H9 (cell line): ENCODE data around the gene GNGT2. TPM values are rescaled to one million over a fixed set of nuclear protein-coding genes. Genes with fewer than 3 reads are reported as not detected.

ENCODE experiments used
- DNase-seq: peaks from one replicate; pipeline ENCODE4 v3.0.0-alpha.2; 2017
- H2AFZ ChIP-seq: one replicate; pipeline ENCODE4 v1.6.1; 2013; ENCODE audit warnings: mild to moderate bottlenecking, low read length, control low read depth, moderate library complexity
- H2AK5ac ChIP-seq: 2 replicates; pipeline ENCODE4 v1.6.1; 2013; ENCODE audit warnings: low read length, control low read depth, mixed read lengths; ENCODE audit not compliant: insufficient read length
- H2BK120ac ChIP-seq: one replicate; pipeline ENCODE4 v1.6.1; 2013; ENCODE audit warnings: low read depth, mild to moderate bottlenecking, low read length, control low read depth, inconsistent platforms; ENCODE audit not compliant: poor library complexity, severe bottlenecking
- H2BK12ac ChIP-seq: 2 replicates; pipeline ENCODE4 v1.6.1; 2013; ENCODE audit warnings: low read length, control low read depth, mixed read lengths, low read depth; ENCODE audit not compliant: insufficient read length
- H2BK15ac ChIP-seq: 2 replicates; pipeline ENCODE4 v1.6.1; 2013; ENCODE audit warnings: low read depth, low read length, control low read depth
- H2BK20ac ChIP-seq: one replicate; pipeline ENCODE4 v1.6.1; 2013; ENCODE audit warnings: low read depth, mild to moderate bottlenecking, low read length, control low read depth, inconsistent platforms; ENCODE audit not compliant: poor library complexity, severe bottlenecking
- H2BK5ac ChIP-seq: 2 replicates; pipeline ENCODE4 v1.6.1; 2013; ENCODE audit warnings: low read length, control low read depth, mixed read lengths; ENCODE audit not compliant: insufficient read length
- H3K14ac ChIP-seq: 2 replicates; pipeline ENCODE4 v1.6.1; 2013; ENCODE audit warnings: low read length, control low read depth; ENCODE audit not compliant: insufficient read depth
- H3K18ac ChIP-seq: 2 replicates; pipeline ENCODE4 v1.6.1; 2013; ENCODE audit warnings: low read depth, mild to moderate bottlenecking, mixed read lengths, low read length, control low read depth; ENCODE audit not compliant: insufficient read length
- H3K23ac ChIP-seq: 2 replicates; pipeline ENCODE4 v1.6.1; 2013; ENCODE audit warnings: low read length, control low read depth, mixed read lengths, low read depth; ENCODE audit not compliant: insufficient read length
- H3K23me2 ChIP-seq: 2 replicates; pipeline ENCODE4 v1.6.1; 2013; ENCODE audit warnings: low read depth, mild to moderate bottlenecking, mixed read lengths, low read length, control low read depth; ENCODE audit not compliant: insufficient read length, poor library complexity, severe bottlenecking
- H3K27ac ChIP-seq: 2 replicates; pipeline ENCODE4 v1.5.1; 2013; ENCODE audit warnings: low read length, control low read depth, mixed read lengths, low read depth; ENCODE audit not compliant: insufficient read length
- H3K27me3 ChIP-seq: 2 replicates; pipeline ENCODE4 v1.6.1; 2013; ENCODE audit warnings: low read length, control low read depth, inconsistent platforms; ENCODE audit not compliant: insufficient read depth
- H3K4ac ChIP-seq: 2 replicates; pipeline ENCODE4 v1.6.1; 2013; ENCODE audit warnings: low read depth, mild to moderate bottlenecking, control low read depth, inconsistent platforms, low read length, moderate library complexity
- H3K4me1 ChIP-seq: 2 replicates; pipeline ENCODE4 v1.6.1; 2013; ENCODE audit warnings: low read length, control low read depth, inconsistent platforms; ENCODE audit not compliant: insufficient read depth
- H3K4me2 ChIP-seq: 2 replicates; pipeline ENCODE4 v1.6.1; 2013; ENCODE audit warnings: low read length, control low read depth, mixed read lengths; ENCODE audit not compliant: insufficient read length, insufficient read depth
- H3K56ac ChIP-seq: 2 replicates; pipeline ENCODE4 v1.6.1; 2013; ENCODE audit warnings: low read depth, mild to moderate bottlenecking, mixed read lengths, low read length, control low read depth; ENCODE audit not compliant: insufficient read length
- H3K79me1 ChIP-seq: 2 replicates; pipeline ENCODE4 v1.6.1; 2013; ENCODE audit warnings: low read depth, mild to moderate bottlenecking, moderate library complexity, low read length, control low read depth, inconsistent platforms; ENCODE audit not compliant: insufficient read depth, poor library complexity, severe bottlenecking
- H3K79me2 ChIP-seq: 2 replicates; pipeline ENCODE4 v1.6.1; 2013; ENCODE audit warnings: low read length, control low read depth, inconsistent platforms; ENCODE audit not compliant: insufficient read depth
- H3K9ac ChIP-seq: 2 replicates; pipeline ENCODE4 v1.6.1; 2013; ENCODE audit warnings: low read length, control low read depth, mixed read lengths; ENCODE audit not compliant: insufficient read length; ENCODE audit errors: extremely low read depth
- H3K9me3 ChIP-seq: one replicate; pipeline ENCODE4 v1.6.1; 2013; ENCODE audit warnings: low read depth, low read length, inconsistent platforms; ENCODE audit not compliant: control insufficient read depth
- H3T11ph ChIP-seq: one replicate; pipeline ENCODE4 v1.6.1; 2013; ENCODE audit warnings: mild to moderate bottlenecking, low read length, control low read depth, inconsistent platforms
- H4K20me1 ChIP-seq: one replicate; pipeline ENCODE4 v1.6.1; 2013; ENCODE audit not compliant: control insufficient read depth, insufficient read length, insufficient read depth
- H4K5ac ChIP-seq: 2 replicates; pipeline ENCODE4 v1.6.1; 2013; ENCODE audit warnings: low read depth, mild to moderate bottlenecking, mixed read lengths, low read length, control low read depth; ENCODE audit not compliant: insufficient read length
- H4K8ac ChIP-seq: replicated peaks from 2 replicates; pipeline ENCODE4 v1.6.1; 2013; ENCODE audit warnings: low read length, control low read depth, mixed read lengths, low read depth; ENCODE audit not compliant: insufficient read length
- H4K91ac ChIP-seq: 2 replicates; pipeline ENCODE4 v1.6.1; 2013; ENCODE audit warnings: low read depth, mild to moderate bottlenecking, moderate library complexity, mixed read lengths, low read length, control low read depth; ENCODE audit not compliant: insufficient read length
- H3K27ac Mint-ChIP-seq, 3 experiments: 2 replicates in 2 of 3; 3 replicates in 1 of 3; pipeline ENCODE4 v1.8.0; 2020 to 2021; ENCODE audit warnings: mixed read lengths in 3 of 3, mild to moderate bottlenecking in 1 of 3, moderate library complexity in 1 of 3
- H3K27me3 Mint-ChIP-seq: 2 replicates; pipeline ENCODE4 v1.8.0; 2021; ENCODE audit warnings: low read depth, mild to moderate bottlenecking, moderate library complexity, mixed read lengths
- H3K36me3 Mint-ChIP-seq, 3 experiments: 2 replicates in 2 of 3; 3 replicates in 1 of 3; pipeline ENCODE4 v1.8.0; 2020 to 2021; ENCODE audit warnings: low read depth in 3 of 3, mixed read lengths in 3 of 3; ENCODE audit not compliant: insufficient read depth in 1 of 3
- H3K4me1 Mint-ChIP-seq, 2 experiments: 2 replicates each; pipeline ENCODE4 v1.8.0; 2020; ENCODE audit warnings: mixed read lengths in 2 of 2
- H3K4me3 Mint-ChIP-seq, 2 experiments: 2 replicates in 1 of 2; 3 replicates in 1 of 2; pipeline ENCODE4 v1.8.0; 2020 to 2021; ENCODE audit warnings: mild to moderate bottlenecking in 2 of 2, mixed read lengths in 2 of 2, moderate library complexity in 1 of 2
- H3K9me3 Mint-ChIP-seq, 2 experiments: 2 replicates in 1 of 2; 3 replicates in 1 of 2; pipeline ENCODE4 v1.8.0; 2020; ENCODE audit warnings: mild to moderate bottlenecking in 2 of 2, mixed read lengths in 2 of 2, moderate library complexity in 1 of 2
- CTCF ChIP-seq: fragments of 200-600 bp; sonication (generic); conservative IDR thresholded peaks from 3 replicates; pipeline ENCODE4 v1.8.0; 2021; ENCODE audit warnings: antibody characterized with exemption, mild to moderate bottlenecking
- WGBS: extraction: QIAGEN DNeasy Blood & Tissue Kit; methylation state at CpG from one replicate; pipeline ENCODE4 v1.1.7; 2013; ENCODE audit warnings: missing lambda C conversion rate, low lambda C conversion rate, mixed read lengths; ENCODE audit not compliant: insufficient read length; ENCODE audit errors: extremely low coverage; 5-methylcytosine and 5-hydroxymethylcytosine counted together
- total RNA-seq: library from RNA; stranded (reverse); gene quantifications from 2 replicates; pipeline ENCODE4 v1.2.1, GENCODE V29; 2021

Gene GNGT2
- total RNA-seq, 1 experiment from 2014 or later: 0.42 TPM

- H3K56ac ChIP-seq: no peak overlapping the region
- WGBS: no CpG with 5 or more reads among the region's 4 CpGs
- no peak overlapping the region for H4K91ac ChIP-seq
- no peak overlapping the region for H2BK120ac ChIP-seq
- H3K27me3 Mint-ChIP-seq: peaks cover 5% of the 10 kb centered on the region
- no peak overlapping the region for H3K4me2 ChIP-seq
- H3T11ph ChIP-seq: no peak overlapping the region
- H2BK20ac ChIP-seq: no peak overlapping the region
- no peak overlapping the region for H3K14ac ChIP-seq
- H3K9me3 Mint-ChIP-seq: no peaks in the 10 kb centered on the region
- no peak overlapping the region for H3K4me3 Mint-ChIP-seq
- H3K27ac ChIP-seq: no peak overlapping the region
- no peaks in the 10 kb centered on the region for H3K36me3 Mint-ChIP-seq
- TF ChIP-seq CTCF: no peak
- DNase-seq: no peak
- H4K5ac ChIP-seq: no peak overlapping the region
- no peak overlapping the region for H4K8ac ChIP-seq
- H3K9ac ChIP-seq: no peak overlapping the region
- H2BK5ac ChIP-seq: no peak overlapping the region
- peaks cover 8 to 13% of the 10 kb centered on the region in 2 experiments for H3K4me1 Mint-ChIP-seq
- H3K4me1 ChIP-seq: no peaks in the 10 kb centered on the region; the same call in 1 of the 2 replicates
- H4K20me1 ChIP-seq: no peaks in the 10 kb centered on the region
- peaks cover 6% of the 10 kb centered on the region for H3K23me2 ChIP-seq
- no peak overlapping the region for H2BK15ac ChIP-seq
- no peak overlapping the region for H3K27ac Mint-ChIP-seq
- H3K18ac ChIP-seq: no peak overlapping the region
- H3K23ac ChIP-seq: no peak overlapping the region
- no peak overlapping the region for H2AFZ ChIP-seq
- H3K79me2 ChIP-seq: no peaks in the 10 kb centered on the region
- H3K4ac ChIP-seq: no peak overlapping the region
- no peak overlapping the region for H2AK5ac ChIP-seq
- no peaks in the 10 kb centered on the region for H3K27me3 ChIP-seq
- no peaks in the 10 kb centered on the region for H3K9me3 ChIP-seq
- H2BK12ac ChIP-seq: no peak overlapping the region
- no peaks in the 10 kb centered on the region for H3K79me1 ChIP-seq
These were observed 14.6 kb downstream of the GNGT2 start for GRCh38 chr17:49195751-49196150.
